GM12873 (cell line): ENCODE data around the gene CMTM8.

ENCODE experiments used
- TF ChIP-seq, protein P1 (sequence below): IDR thresholded peaks from 2 replicates; pipeline ENCODE4 v1.5.1; 2012; ENCODE audit warnings: low read depth, mild to moderate bottlenecking, moderate library complexity, low read length, control low read depth; ENCODE audit not compliant: insufficient read depth; ENCODE audit errors: missing control alignments

CMTM8 gene

DNA sequence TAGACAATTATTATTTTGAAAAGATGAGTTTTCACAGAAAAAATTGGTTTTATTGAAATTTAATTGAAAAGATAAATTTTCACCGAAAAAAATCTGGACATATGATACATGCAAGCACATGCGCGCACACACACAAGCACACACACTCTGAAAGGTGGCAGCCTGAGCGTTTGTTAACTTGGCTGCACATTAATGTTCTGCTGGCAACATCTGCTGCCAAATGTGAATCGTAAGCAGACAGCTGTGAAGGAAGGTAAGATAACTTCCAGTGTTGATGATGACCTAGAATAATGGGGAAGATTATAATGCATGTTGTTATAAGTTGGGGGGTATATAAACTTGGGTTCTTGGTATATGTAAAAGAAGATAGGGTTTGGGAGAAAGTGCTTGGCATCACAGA, 134.8 kb downstream of the CMTM8 start:
- TF ChIP-seq, protein P1, sequence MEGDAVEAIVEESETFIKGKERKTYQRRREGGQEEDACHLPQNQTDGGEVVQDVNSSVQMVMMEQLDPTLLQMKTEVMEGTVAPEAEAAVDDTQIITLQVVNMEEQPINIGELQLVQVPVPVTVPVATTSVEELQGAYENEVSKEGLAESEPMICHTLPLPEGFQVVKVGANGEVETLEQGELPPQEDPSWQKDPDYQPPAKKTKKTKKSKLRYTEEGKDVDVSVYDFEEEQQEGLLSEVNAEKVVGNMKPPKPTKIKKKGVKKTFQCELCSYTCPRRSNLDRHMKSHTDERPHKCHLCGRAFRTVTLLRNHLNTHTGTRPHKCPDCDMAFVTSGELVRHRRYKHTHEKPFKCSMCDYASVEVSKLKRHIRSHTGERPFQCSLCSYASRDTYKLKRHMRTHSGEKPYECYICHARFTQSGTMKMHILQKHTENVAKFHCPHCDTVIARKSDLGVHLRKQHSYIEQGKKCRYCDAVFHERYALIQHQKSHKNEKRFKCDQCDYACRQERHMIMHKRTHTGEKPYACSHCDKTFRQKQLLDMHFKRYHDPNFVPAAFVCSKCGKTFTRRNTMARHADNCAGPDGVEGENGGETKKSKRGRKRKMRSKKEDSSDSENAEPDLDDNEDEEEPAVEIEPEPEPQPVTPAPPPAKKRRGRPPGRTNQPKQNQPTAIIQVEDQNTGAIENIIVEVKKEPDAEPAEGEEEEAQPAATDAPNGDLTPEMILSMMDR: no peak

DNA sequence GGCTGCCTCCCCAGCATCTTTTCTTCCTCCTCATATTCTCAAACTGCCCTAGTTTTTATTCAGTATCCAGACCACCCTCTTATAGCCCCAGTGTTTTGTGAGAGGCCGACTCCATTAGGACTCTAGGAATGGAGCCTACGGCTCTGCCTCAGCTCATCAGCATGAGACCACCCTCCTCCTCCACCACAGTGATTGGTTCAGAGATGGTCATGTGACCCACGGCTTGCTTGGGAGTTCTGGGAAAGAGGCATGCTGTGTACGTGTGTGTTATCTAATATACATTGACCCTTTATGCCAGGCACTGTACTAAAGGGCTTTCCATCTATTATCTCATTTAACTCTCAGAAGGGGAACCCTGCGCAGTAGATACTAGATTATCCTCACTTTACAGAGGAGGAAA, 135.4 kb downstream of the CMTM8 start:
- TF ChIP-seq, protein P1: no peak

DNA sequence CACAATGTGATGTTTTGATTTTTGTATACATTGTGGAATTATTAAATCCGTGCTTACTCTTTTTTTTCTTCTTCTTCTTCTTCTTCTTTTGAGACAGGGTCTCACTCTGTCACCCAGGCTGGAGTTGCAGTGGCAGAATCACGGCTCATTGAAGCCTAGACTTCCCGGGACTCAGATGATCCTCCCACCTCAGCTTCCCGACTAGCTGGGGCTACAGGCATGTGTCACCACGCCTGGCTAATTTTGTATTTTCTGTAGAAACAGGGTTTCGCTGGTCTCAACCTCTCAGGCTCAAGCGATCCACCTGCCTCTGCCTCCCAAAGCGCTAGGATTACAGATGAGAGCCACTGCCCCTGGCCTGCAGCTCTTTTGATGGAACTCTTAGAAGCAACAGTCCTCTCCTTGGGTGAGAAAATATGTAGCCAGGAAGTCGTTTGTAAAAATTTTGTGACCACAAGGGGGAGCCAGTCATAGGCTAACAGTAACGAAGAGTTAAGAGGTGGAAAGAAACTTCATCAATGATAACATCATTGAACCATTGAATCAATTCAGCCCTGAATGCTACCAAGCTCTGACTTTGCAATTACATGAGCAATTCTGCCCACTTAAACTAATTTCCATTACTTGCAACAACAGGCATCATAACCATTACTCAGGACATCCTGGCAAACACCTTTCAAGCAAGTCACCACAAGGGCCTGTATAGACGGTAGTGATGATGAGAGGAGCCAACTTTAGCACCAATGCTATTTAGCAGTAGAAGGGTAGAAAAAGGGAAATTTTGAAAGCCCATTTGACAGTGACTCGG, 136.5 kb downstream of the CMTM8 start:
- TF ChIP-seq, protein P1: peak; percentile 71

DNA sequence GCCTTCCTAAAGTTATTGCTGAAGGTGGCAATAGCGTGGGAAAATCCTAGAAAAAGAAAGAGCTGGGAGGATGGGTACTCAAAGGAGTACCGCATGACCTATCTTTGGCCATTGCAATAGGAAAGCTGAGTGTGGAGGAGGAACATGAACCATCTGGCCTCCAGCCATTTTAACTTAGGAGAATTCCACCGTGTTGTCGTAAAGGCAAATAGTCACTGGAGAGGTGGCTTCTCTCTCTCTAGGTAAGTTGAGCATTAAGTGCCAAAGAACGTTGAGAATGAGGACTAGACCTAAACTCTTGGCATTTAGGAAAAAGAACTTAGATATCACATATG, 137.1 kb downstream of the CMTM8 start:
- TF ChIP-seq, protein P1: no peak

DNA sequence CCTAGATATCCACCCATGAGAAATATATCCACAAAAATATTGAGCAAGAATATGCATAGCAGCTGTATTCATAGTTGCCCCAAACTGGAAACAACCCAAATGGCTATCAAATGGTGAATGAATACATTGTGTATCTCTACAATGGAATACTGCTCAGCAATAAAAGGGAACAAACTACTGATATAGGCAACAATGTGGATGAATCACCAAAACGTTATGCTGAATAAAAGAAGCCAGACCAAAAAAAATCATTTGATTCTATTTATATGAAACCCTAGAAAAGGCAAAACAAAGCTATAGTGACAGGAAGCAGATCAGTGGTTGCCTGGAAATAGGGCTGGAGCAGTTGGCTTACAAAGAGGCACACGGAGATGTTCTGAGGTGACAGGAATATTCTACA, 137.6 kb downstream of the CMTM8 start:
- TF ChIP-seq, protein P1: no peak

DNA sequence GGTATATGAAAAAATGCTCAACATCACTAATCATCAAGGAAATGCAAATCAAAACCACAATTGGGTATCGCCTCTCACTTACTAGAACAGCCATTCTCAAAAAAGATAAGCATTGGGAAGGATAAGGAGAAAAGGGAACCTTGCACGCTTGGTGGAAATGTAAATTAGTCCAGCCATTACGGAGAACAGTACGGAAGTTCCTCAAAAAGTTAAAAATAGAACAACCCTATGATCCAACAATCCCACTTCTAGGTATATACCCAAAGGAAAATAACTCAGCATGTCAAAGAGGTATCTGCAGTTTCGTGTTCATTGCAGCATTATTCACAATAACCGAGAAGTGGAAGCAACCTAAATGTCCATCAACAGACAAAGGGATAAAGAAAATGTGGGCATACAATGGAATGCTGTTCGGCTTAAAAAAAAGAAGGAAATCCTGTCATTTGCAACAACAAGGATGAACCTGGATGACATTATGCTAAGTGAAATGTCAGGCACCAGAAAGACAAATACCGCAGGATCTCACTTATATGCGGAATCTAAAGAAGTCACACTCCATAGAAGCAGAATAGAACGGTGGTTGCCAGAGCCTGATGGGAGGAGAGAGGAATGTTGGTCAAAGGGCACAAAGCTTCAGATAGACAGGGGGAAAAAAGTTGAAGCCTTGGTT, 141.5 kb downstream of the CMTM8 start:
- TF ChIP-seq, protein P1: no peak

DNA sequence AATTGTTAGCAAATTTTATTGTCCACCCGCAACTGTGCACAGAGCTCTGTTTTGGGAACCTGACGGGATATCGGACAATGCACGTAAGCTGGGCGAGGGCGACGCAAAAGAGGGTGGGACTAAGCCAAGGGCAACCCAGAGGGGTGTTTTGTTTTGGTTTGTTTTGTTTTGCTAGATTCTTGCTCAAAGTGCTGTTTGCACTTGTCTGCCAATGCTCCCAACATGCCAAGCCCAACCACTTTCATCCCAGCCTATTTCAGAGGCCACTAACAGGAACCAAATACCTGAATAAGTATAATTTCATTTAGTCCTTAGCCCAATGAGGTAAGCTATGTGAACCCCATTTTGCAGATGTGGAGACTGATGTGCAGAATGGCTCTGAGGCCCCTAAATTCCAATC, 143.4 kb downstream of the CMTM8 start:
- TF ChIP-seq, protein P1: no peak
